IMR-90 (cell line): ENCODE results near the gene SYT17. TPM values are rescaled to one million over a fixed set of nuclear protein-coding genes. Genes with fewer than 3 reads are reported as not detected.

Experiments used
- ATAC-seq: fragments of 200-7000 bp; cut with Tn5 transposase; 2 replicates; pipeline ENCODE4 v1.9.1; 2020; ENCODE audit warnings: low read depth, mild to moderate bottlenecking, moderate library complexity
- BruUV-seq: library from RNA; stranded (reverse); fragments of 400-500 nt; replicated peaks from 2 replicates; lab custom pipeline; 2021; lab: Mats Ljungman, UMichigan
- CTCF ChIA-PET: fragments of 300-600 bp; formaldehyde crosslinking; extraction: SDS; loops from one replicate; lab custom pipeline; 2021; ENCODE audit warnings: antibody characterized with exemption; lab: Yijun Ruan, JAX
- POLR2A ChIA-PET: fragments of 300-600 bp; sonication (Branson Sonifier 250); formaldehyde crosslinking; loops from one replicate; lab custom pipeline; 2022; ENCODE audit warnings: antibody characterized with exemption; ENCODE audit not compliant: unreplicated experiment; lab: Charles Lee
- DNase-seq: peaks from one replicate; pipeline ENCODE4 v3.0.0; 2013
- H2AFZ ChIP-seq: replicated peaks from 2 replicates; pipeline ENCODE3; 2013; ENCODE audit warnings: low read length, mild to moderate bottlenecking; ENCODE audit not compliant: poor library complexity
- H2AK5ac ChIP-seq: 2 replicates; pipeline ENCODE4 v1.6.1; 2013; ENCODE audit warnings: low read depth, low read length, inconsistent platforms
- H2AK9ac ChIP-seq: replicated peaks from 2 replicates; pipeline ENCODE3; 2013; ENCODE audit warnings: mild to moderate bottlenecking, low read depth, low read length, moderate library complexity; ENCODE audit not compliant: poor library complexity
- H2BK120ac ChIP-seq: 2 replicates; pipeline ENCODE4 v1.6.1; 2013; ENCODE audit warnings: low read depth, low read length, inconsistent platforms
- H2BK15ac ChIP-seq: 3 replicates; pipeline ENCODE4 v1.6.1; 2013; ENCODE audit warnings: low read depth, low read length, inconsistent platforms
- H2BK20ac ChIP-seq: 2 replicates; pipeline ENCODE4 v1.6.1; 2013; ENCODE audit warnings: low read depth, mild to moderate bottlenecking, inconsistent platforms, low read length, moderate library complexity
- H2BK5ac ChIP-seq: 2 replicates; pipeline ENCODE4 v1.6.1; 2013; ENCODE audit warnings: mild to moderate bottlenecking, low read depth, low read length, inconsistent platforms; ENCODE audit not compliant: poor library complexity, severe bottlenecking
- H3K14ac ChIP-seq: replicated peaks from 2 replicates; pipeline ENCODE4 v1.6.1; 2013; ENCODE audit warnings: low read depth, low read length, inconsistent platforms
- H3K18ac ChIP-seq: 2 replicates; pipeline ENCODE4 v1.6.1; 2013; ENCODE audit warnings: low read depth, low read length, control low read depth
- H3K23ac ChIP-seq: 2 replicates; pipeline ENCODE4 v1.6.1; 2013; ENCODE audit warnings: low read depth, low read length, inconsistent platforms
- H3K27ac ChIP-seq: 2 replicates; pipeline ENCODE4 v1.5.1; 2013; ENCODE audit warnings: mild to moderate bottlenecking, control low read depth, low read length; ENCODE audit not compliant: insufficient read depth
- H3K27me3 ChIP-seq: 2 replicates; pipeline ENCODE4 v1.6.1; 2013; ENCODE audit warnings: low read length; ENCODE audit not compliant: control insufficient read depth, insufficient read depth
- H3K36me3 ChIP-seq: 2 replicates; pipeline ENCODE4 v1.6.1; 2013; ENCODE audit warnings: low read length, mixed read lengths; ENCODE audit not compliant: control insufficient read depth, insufficient read depth
- H3K4ac ChIP-seq: 2 replicates; pipeline ENCODE4 v1.6.1; 2013; ENCODE audit warnings: low read depth, low read length, inconsistent platforms
- H3K4me1 ChIP-seq: 2 replicates; pipeline ENCODE4 v1.6.1; 2013; ENCODE audit warnings: low read length, mixed read lengths; ENCODE audit not compliant: control insufficient read depth, insufficient read depth
- H3K4me2 ChIP-seq: 2 replicates; pipeline ENCODE4 v1.6.1; 2013; ENCODE audit warnings: low read depth, mild to moderate bottlenecking, control low read depth, low read length, moderate library complexity
- H3K4me3 ChIP-seq: 2 replicates; pipeline ENCODE4 v1.5.1; 2013; ENCODE audit warnings: low read depth, mild to moderate bottlenecking, control low read depth, low read length, moderate library complexity; ENCODE audit not compliant: insufficient read depth
- H3K56ac ChIP-seq: 2 replicates; pipeline ENCODE4 v1.6.1; 2013; ENCODE audit warnings: low read length, inconsistent platforms; ENCODE audit not compliant: insufficient read depth; ENCODE audit errors: extremely low read depth
- H3K79me1 ChIP-seq, 2 experiments: 2 replicates each; pipeline ENCODE4 v1.6.1; 2013; ENCODE audit warnings: low read length in 2 of 2, inconsistent platforms in 1 of 2, low read depth in 1 of 2
- H3K9ac ChIP-seq: 2 replicates; pipeline ENCODE4 v1.6.1; 2013; ENCODE audit warnings: low read depth, low read length, control low read depth
- H3K9me1 ChIP-seq: 2 replicates; pipeline ENCODE4 v1.6.1; 2013; ENCODE audit warnings: low read length, inconsistent platforms; ENCODE audit not compliant: insufficient read depth
- H3K9me3 ChIP-seq: 2 replicates; pipeline ENCODE4 v1.6.1; 2013; ENCODE audit warnings: low read length; ENCODE audit not compliant: control insufficient read depth, insufficient read depth
- H4K20me1 ChIP-seq: 2 replicates; pipeline ENCODE4 v1.6.1; 2013; ENCODE audit warnings: low read length, inconsistent platforms; ENCODE audit not compliant: insufficient read depth
- H4K5ac ChIP-seq: 2 replicates; pipeline ENCODE4 v1.6.1; 2013; ENCODE audit warnings: mild to moderate bottlenecking, low read depth, low read length, control low read depth
- H4K8ac ChIP-seq, 2 experiments: 2 replicates each; pipeline ENCODE4 v1.6.1; 2013; ENCODE audit warnings: low read depth in 2 of 2, low read length in 2 of 2, control low read depth in 1 of 2, inconsistent platforms in 1 of 2
- H4K91ac ChIP-seq: 2 replicates; pipeline ENCODE4 v1.6.1; 2013; ENCODE audit warnings: low read depth, low read length, inconsistent platforms; ENCODE audit not compliant: insufficient read depth
- BHLHE40 ChIP-seq: fragments of 150-350 bp; IDR thresholded peaks from 2 replicates; pipeline ENCODE4 v1.6.1; 2016; ENCODE audit warnings: mild to moderate bottlenecking, low read depth, low read length
- CEBPB ChIP-seq: IDR thresholded peaks from 2 replicates; pipeline ENCODE4 v1.6.1; 2012; ENCODE audit warnings: low read depth, low read length, improper control_type of control experiment
- CHD1 ChIP-seq: IDR thresholded peaks from 2 replicates; pipeline ENCODE4 v1.6.1; 2012; ENCODE audit warnings: low read depth, low read length, improper control_type of control experiment
- CTCF ChIP-seq: conservative IDR thresholded peaks from 2 replicates; pipeline ENCODE4 v1.5.1; 2012; ENCODE audit warnings: mild to moderate bottlenecking, low read depth, low read length, improper control_type of control experiment
- ELK1 ChIP-seq: fragments of 150-350 bp; IDR thresholded peaks from 2 replicates; pipeline ENCODE4 v1.6.1; 2016; ENCODE audit warnings: low read depth, mild to moderate bottlenecking, low read length, moderate library complexity, borderline replicate concordance
- FOS ChIP-seq: fragments of 150-350 bp; IDR thresholded peaks from 2 replicates; pipeline ENCODE4 v1.6.1; 2016; ENCODE audit warnings: low read depth, low read length
- MAFK ChIP-seq: IDR thresholded peaks from 2 replicates; pipeline ENCODE4 v1.6.1; 2012; ENCODE audit warnings: low read depth, low read length, improper control_type of control experiment
- MAZ ChIP-seq: IDR thresholded peaks from 2 replicates; pipeline ENCODE4 v1.6.1; 2012; ENCODE audit warnings: low read depth, mild to moderate bottlenecking, low read length, improper control_type of control experiment, moderate library complexity, borderline replicate concordance
- MXI1 ChIP-seq: IDR thresholded peaks from 2 replicates; pipeline ENCODE4 v1.6.1; 2012; ENCODE audit warnings: low read depth, mild to moderate bottlenecking, low read length, moderate library complexity, borderline replicate concordance
- NFE2L2 ChIP-seq: fragments of 150-350 bp; IDR thresholded peaks from 2 replicates; pipeline ENCODE4 v1.6.1; 2016; ENCODE audit warnings: low read depth, mild to moderate bottlenecking, low read length
- POLR2A ChIP-seq: IDR thresholded peaks from 2 replicates; pipeline ENCODE4 v1.6.1; 2012; ENCODE audit warnings: mild to moderate bottlenecking, low read depth, low read length
- RAD21 ChIP-seq: IDR thresholded peaks from 2 replicates; pipeline ENCODE4 v1.6.1; 2012; ENCODE audit warnings: low read length, improper control_type of control experiment
- RCOR1 ChIP-seq: IDR thresholded peaks from 2 replicates; pipeline ENCODE4 v1.6.1; 2012; ENCODE audit warnings: mild to moderate bottlenecking, low read length, improper control_type of control experiment; ENCODE audit not compliant: insufficient replicate concordance
- RFX5 ChIP-seq: IDR thresholded peaks from 2 replicates; pipeline ENCODE4 v1.8.0; 2012; ENCODE audit warnings: low read depth, mild to moderate bottlenecking, low read length, moderate library complexity
- SMC3 ChIP-seq: fragments of 150-350 bp; IDR thresholded peaks from 2 replicates; pipeline ENCODE4 v1.6.1; 2016; ENCODE audit warnings: low read depth, mild to moderate bottlenecking, antibody characterized with exemption, low read length, moderate library complexity
- USF2 ChIP-seq: fragments of 150-350 bp; IDR thresholded peaks from 2 replicates; pipeline ENCODE4 v1.6.1; 2017; ENCODE audit warnings: mild to moderate bottlenecking, antibody characterized with exemption, low read length, low read depth
- WGBS, 2 experiments: methylation state at CpG; one replicate each; pipeline versions ENCODE4 v1.1.5 to v1.1.7; 2013; ENCODE audit warnings: missing lambda C conversion rate in 2 of 2; ENCODE audit not compliant: insufficient read length in 1 of 2; ENCODE audit errors: extremely low coverage in 2 of 2; 5-methylcytosine and 5-hydroxymethylcytosine counted together
- dilution Hi-C: fragments of 300-500 bp; cut with HindIII; formaldehyde crosslinking; loops from one replicate; pipeline ENCODE4 v1.14.3; 2018; ENCODE audit warnings: low sequenced_read_pairs; ENCODE audit not compliant: unreplicated experiment
- in situ Hi-C: fragments of 300-500 bp; cut with MboI; formaldehyde crosslinking; loops from 3 replicates; pipeline ENCODE4 v1.14.3; 2019; ENCODE audit warnings: low sequenced_read_pairs, inconsistent platforms, mixed read lengths
- intact Hi-C: fragments of 100-400 bp; cut with micrococcal nuclease; formaldehyde crosslinking; loops from 2 replicates; pipeline ENCODE4 v1.10.0; 2022
- polyA plus RNA-seq, 3 experiments: library from polyadenylated mRNA; depleted of rRNA; stranded (reverse); fragments of >200 nt; gene quantifications; 2 replicates each; pipeline ENCODE4 v1.2.3, GENCODE V29; 2012; ENCODE audit warnings: low replicate concordance in 1 of 3
- total RNA-seq: library from RNA; depleted of rRNA; stranded (reverse); fragments of >200 nt; gene quantifications from 2 replicates; pipeline ENCODE4 v1.2.3, GENCODE V29; 2012

Gene SYT17
- total and polyA plus RNA-seq, 2 of the 4 experiments (the other 2 are of a cell fraction) = not detected

DNA sequence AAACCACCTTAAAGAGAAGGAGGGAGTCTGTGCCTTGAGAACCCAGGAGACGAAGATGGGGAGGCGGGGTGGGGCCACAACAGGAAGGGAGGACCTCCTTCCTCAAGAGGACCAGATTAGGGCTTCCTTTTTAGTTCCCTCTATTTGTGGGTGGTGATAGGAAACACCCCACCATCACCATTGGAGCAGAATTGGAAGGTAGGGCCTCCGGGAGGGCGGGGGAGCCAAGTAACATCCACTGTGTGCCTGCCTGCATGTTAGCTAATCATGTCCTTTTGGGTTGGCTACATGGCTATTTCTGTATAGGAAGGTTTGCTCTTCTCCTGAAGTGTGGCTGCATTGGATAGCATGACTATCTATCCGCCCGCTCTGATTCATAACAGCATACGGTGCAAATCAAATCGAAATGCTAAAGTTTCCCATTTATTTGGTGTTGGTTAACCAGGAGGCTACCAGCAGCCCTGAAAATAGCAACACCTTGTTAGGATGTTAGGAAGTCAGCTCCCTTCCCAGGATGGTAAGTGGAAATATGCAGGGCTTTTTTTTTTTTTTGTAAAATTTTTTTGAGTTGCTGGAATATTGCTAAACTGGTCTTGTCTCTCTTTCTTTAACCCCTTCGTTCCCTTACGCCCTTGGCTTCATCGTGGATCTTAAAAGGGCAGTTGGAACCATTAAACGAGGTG, 4.2 kb downstream of the SYT17 start:
- Histone ChIP-seq H4K8ac (no peak overlapping the region), H3K27me3 (peaks cover 44% of the 10 kb centered on the region), H3K4me1 (peaks cover 2% of the 10 kb centered on the region), H2BK15ac (no peak overlapping the region), H3K4me3 (no peak overlapping the region), H3K79me1 (no peaks in the 10 kb centered on the region), H2AK9ac (no peak overlapping the region), H3K18ac (no peak overlapping the region), H2BK5ac (no peak overlapping the region), H4K20me1 (no peaks in the 10 kb centered on the region), H3K56ac (no peak overlapping the region), H3K23ac (no peak overlapping the region), H4K5ac (no peak overlapping the region), H3K9me1 (no peaks in the 10 kb centered on the region), H3K14ac (no peak overlapping the region), H3K9me3 (no peaks in the 10 kb centered on the region), H2BK120ac (no peak overlapping the region), H3K9ac (no peak overlapping the region), H3K36me3 (no peaks in the 10 kb centered on the region), H2AFZ (no peak overlapping the region), H3K27ac (no peak overlapping the region), H2AK5ac (no peak overlapping the region), H4K91ac (no peak overlapping the region), H2BK20ac (no peak overlapping the region), H3K4ac (no peak overlapping the region), H3K4me2 (no peak overlapping the region)
- WGBS, 2 experiments = no CpG with 5 or more reads among the region's 12 CpGs
- no peak for ATAC-seq
- in situ Hi-C loops (no loop called here), intact Hi-C loops (no loop called here), dilution Hi-C loops (no loop called here)
- no TSS peak for BruUV-seq
- no peak for DNase-seq
- POLR2A ChIA-PET = no interaction called here
- TF ChIP-seq MXI1 (no peak), RFX5 (no peak), CTCF (no peak), NFE2L2 (no peak), ELK1 (no peak), MAZ (no peak), CHD1 (no peak), MAFK (no peak), FOS (no peak), RAD21 (no peak), SMC3 (no peak), BHLHE40 (no peak), USF2 (no peak), POLR2A (no peak), RCOR1 (no peak), CEBPB (no peak)
- CTCF ChIA-PET = interaction anchor here (0.6 kb wide), 1 partner anchor 66 kb away, joined by 3 read pairs; no protein-coding TSS in a partner anchor
